ENCODE measurements around the gene EAF2. TPM values are rescaled to one million over a fixed set of nuclear protein-coding genes. Genes with fewer than 3 reads are reported as not detected.
"Not testable (repeated sequence)": the region's sequence is repeated elsewhere in the genome, so short reads cannot be mapped to it uniquely, and the experiment has no call there.

EAF2 gene
- total RNA-seq, 2 donors from 2014 or later = 14.9 to 19.3 TPM

DNA sequence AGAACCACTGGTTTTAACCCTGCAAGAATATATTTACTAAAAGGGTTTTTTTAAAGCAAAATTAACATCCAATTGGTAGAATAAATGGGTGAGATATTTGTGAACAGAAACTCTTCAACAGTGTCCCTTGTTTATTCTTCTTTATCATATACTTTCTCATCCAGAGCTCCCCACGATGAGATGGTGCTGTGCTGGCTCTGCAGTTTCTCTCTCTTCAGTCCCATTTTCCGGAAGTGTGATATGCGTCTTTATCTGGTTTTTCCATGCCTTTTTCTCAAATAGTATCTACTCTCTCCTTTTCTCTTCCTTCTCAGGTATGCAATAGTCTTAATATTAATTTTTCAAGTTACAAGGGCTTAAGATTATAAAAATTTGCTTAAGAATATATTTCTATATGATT lies 1.5 kb downstream of the EAF2 start:
- no peak for DNase-seq (ENCODE audit: low spot score in 2 of 2)
- no peaks in the 10 kb centered on the region for H3K9me3 Mint-ChIP-seq
- ATAC-seq = no peak
- H3K27ac Mint-ChIP-seq = peak overlapping the region in 1 of 2 donors; percentile 99
- peaks cover 18 to 28% of the 10 kb centered on the region in 2 donors for H3K36me3 Mint-ChIP-seq

- Mint-ChIP-seq H3K27ac (no peak overlapping the region), H3K9me3 (no peaks in the 10 kb centered on the region), H3K36me3 (peaks cover 6 to 7% of the 10 kb centered on the region in 2 donors)
- DNase-seq (ENCODE audit: low spot score in 2 of 2) (no peak), ATAC-seq (no peak)
Measured at GRCh38 chr3:121839962-121840361, 5.0 kb downstream of the EAF2 start.

DNA sequence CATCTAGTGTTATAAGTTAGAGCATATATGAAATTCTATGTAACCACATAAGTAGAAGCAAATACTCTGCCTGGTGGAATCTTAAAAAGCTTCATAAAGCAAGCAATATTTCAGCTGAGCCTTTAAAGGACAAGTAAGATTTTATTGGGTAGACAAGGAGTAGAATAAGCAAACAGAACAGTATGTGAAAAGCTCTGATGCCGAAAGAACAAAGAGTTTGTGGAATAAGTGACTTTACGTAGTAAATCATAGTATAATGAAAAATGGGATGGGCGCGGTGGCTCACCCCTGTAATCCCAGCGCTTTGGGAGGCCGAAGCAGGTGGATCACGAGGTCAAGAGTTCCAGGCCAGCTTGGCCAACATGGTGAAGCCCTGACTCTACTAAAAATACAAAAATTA lies 9.9 kb downstream of the EAF2 start:
- Mint-ChIP-seq H3K9me3 (no peaks in the 10 kb centered on the region), H3K36me3 (no peaks in the 10 kb centered on the region), H3K27ac (no peak overlapping the region)
- ATAC-seq (no peak), DNase-seq (ENCODE audit: low spot score in 2 of 2) (no peak)

- Mint-ChIP-seq H3K36me3 (no peaks in the 10 kb centered on the region), H3K27ac (no peak overlapping the region), H3K9me3 (no peaks in the 10 kb centered on the region)
- DNase-seq (ENCODE audit: low spot score in 2 of 2) = no peak
- ATAC-seq = no peak
Measured at GRCh38 chr3:121852256-121852655, 17.2 kb downstream of the EAF2 start.

DNA sequence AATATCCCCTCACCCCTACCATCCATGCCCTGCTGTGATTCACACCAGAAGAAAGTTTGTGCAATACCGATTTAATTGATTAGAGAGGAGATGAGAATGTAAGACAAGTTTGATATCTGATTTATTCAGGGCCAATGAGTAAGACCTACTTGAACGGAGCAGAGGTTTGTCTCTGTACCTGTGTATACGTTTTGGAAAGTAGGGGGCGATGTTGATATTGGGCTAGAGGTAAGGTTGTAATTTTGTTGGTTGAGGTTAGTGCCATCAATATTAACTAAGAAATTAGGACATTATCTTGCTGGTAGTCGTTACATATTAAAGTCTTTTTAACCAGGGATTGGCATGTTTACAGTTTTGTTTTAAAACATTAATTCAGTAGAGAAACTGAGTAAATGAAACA lies 20.5 kb downstream of the EAF2 start:
- Mint-ChIP-seq H3K27ac (no peak overlapping the region), H3K36me3 (peaks cover 2 to 17% of the 10 kb centered on the region in 2 donors), H3K9me3 (no peaks in the 10 kb centered on the region)
- DNase-seq (ENCODE audit: low spot score in 2 of 2) (no peak), ATAC-seq (no peak)

GRCh38 chr3:121857778-121858177 lies 22.8 kb downstream of the EAF2 start:
- peaks cover 22 to 24% of the 10 kb centered on the region in 2 donors for H3K36me3 Mint-ChIP-seq
- not testable (repeated sequence) for H3K27ac Mint-ChIP-seq; H3K9me3 Mint-ChIP-seq; DNase-seq (ENCODE audit: low spot score in 2 of 2); ATAC-seq

DNA sequence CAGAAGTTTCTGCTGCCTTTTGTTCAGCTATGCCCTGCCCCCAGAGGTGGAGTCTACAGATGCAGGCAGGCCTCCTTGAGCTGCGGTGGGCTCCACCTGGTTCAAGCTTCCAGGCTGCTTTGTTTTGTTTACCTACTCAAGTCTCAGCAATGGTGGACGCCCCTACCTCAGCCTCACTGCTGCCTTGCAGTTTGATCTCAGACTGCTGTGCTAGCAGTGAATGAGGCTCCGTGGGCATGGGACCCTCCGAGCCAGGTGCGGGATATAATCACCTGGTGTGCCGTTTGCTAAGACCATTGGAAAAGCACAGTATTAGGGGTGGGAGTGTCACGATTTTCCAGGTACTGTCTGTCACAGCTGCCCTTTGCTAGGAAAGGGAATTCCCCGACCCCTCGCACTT lies 28.2 kb downstream of the EAF2 start:
- DNase-seq (ENCODE audit: low spot score in 2 of 2); H3K27ac Mint-ChIP-seq; ATAC-seq; H3K9me3 Mint-ChIP-seq: not testable (repeated sequence)
- peaks cover 22 to 33% of the 10 kb centered on the region in 2 donors for H3K36me3 Mint-ChIP-seq

GRCh38 chr3:121863801-121864200 lies 28.8 kb downstream of the EAF2 start:
- Mint-ChIP-seq H3K9me3 (peaks cover 0 to 4% of the 10 kb centered on the region in 2 donors), H3K27ac (no peak overlapping the region), H3K36me3 (peaks cover 22 to 28% of the 10 kb centered on the region in 2 donors)
- no peak for DNase-seq (ENCODE audit: low spot score in 2 of 2)
- ATAC-seq = no peak

- DNase-seq (ENCODE audit: low spot score in 2 of 2) (no peak), ATAC-seq (no peak)
- Mint-ChIP-seq H3K27ac (no peak overlapping the region), H3K9me3 (no peaks in the 10 kb centered on the region), H3K36me3 (peaks cover 6 to 17% of the 10 kb centered on the region in 2 donors)
Measured at GRCh38 chr3:121869736-121870135, 34.7 kb downstream of the EAF2 start.

GRCh38 chr3:121870717-121871116 lies 35.7 kb downstream of the EAF2 start:
- Mint-ChIP-seq H3K27ac (no peak overlapping the region), H3K9me3 (no peaks in the 10 kb centered on the region), H3K36me3 (peaks cover 6 to 17% of the 10 kb centered on the region in 2 donors)
- ATAC-seq (no peak), DNase-seq (ENCODE audit: low spot score in 2 of 2) (no peak)

- Mint-ChIP-seq H3K27ac (no peak overlapping the region), H3K9me3 (no peaks in the 10 kb centered on the region), H3K36me3 (peaks cover 6 to 12% of the 10 kb centered on the region in 2 donors)
- ATAC-seq (no peak), DNase-seq (ENCODE audit: low spot score in 2 of 2) (no peak)
Measured at GRCh38 chr3:121871430-121871829, 36.4 kb downstream of the EAF2 start.

DNA sequence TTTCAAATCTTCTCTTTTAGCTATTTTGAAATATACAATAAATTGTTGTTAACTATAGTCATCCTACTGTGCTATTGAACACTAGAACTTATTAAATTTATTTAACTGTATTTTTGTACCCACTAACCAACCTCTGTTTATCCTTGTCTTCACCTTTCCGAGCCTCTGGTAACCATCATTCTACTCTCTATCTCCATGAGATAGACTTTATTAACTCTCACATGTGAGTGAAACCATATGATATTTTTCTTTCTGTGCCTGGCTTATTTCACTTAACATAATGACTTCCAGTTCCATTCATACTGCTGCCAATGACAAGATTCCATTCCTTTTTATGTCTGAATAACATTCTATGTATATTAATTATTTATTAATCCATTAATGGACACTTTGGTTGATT lies 43.4 kb downstream of the EAF2 start:
- Mint-ChIP-seq H3K27ac (no peak overlapping the region), H3K9me3 (no peaks in the 10 kb centered on the region), H3K36me3 (peaks cover 0 to 5% of the 10 kb centered on the region in 2 donors)
- ATAC-seq (no peak), DNase-seq (ENCODE audit: low spot score in 2 of 2) (no peak)

- DNase-seq (ENCODE audit: low spot score in 2 of 2) (no peak), ATAC-seq (peak in 1 of 2 donors; percentile 79)
- Mint-ChIP-seq H3K9me3 (no peaks in the 10 kb centered on the region), H3K36me3 (no peaks in the 10 kb centered on the region), H3K27ac (no peak overlapping the region)
Measured at GRCh38 chr3:121883507-121883906, 48.5 kb downstream of the EAF2 start.

GRCh38 chr3:121885386-121885785 lies 50.4 kb downstream of the EAF2 start:
- no peaks in the 10 kb centered on the region for H3K9me3 Mint-ChIP-seq
- ATAC-seq = no peak
- H3K36me3 Mint-ChIP-seq = no peaks in the 10 kb centered on the region
- DNase-seq (ENCODE audit: low spot score in 2 of 2) = no peak
- H3K27ac Mint-ChIP-seq = no peak overlapping the region

DNA sequence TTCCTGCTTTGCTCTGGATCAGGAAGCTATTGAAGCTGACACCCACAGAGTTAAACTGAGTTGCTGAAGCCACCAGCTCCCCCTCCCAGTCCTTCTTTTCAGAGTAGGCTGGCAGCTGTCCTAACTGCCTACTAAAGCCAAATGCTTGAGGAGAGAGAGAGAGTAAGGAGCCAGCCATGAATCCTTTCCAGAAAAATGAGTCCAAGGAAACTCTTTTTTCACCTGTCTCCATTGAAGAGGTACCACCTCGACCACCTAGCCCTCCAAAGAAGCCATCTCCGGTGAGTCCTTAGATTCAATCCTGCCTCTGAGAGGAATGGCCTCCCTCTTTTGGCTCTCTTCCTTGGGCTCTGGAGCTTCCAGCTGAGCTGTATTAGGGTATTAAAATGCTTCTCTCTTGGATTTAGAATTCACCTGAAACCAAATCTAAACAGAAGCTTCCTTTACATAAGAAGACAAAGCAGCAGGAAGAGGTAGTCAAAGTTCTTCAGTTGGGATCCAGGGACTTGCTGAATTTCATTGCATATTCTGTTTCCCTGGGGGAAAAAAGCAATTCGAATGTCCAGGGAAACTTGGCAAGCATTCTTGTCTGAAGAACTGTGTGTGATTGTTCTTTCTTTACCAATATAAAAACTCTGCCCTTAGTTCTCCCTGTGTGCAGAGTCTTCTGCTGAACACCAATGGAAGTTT lies 59.4 kb downstream of the EAF2 start, which contains the start of gene SLC15A2:
Gene SLC15A2 (plus strand): TSS at position 101 of the 690 bp plus-strand sequence. CDS start 76 bp downstream, at position 177.
- Mint-ChIP-seq H3K36me3 (no peaks in the 10 kb centered on the region), H3K9me3 (no peaks in the 10 kb centered on the region), H3K27ac (no peak within 1 kb of the TSS)
- ATAC-seq (no peak), DNase-seq (ENCODE audit: low spot score in 2 of 2) (no peak)

GRCh38 chr3:121895121-121895520 lies 60.1 kb downstream of the EAF2 start:
- Mint-ChIP-seq H3K27ac (no peak overlapping the region), H3K36me3 (no peaks in the 10 kb centered on the region), H3K9me3 (no peaks in the 10 kb centered on the region)
- DNase-seq (ENCODE audit: low spot score in 2 of 2) = no peak
- no peak for ATAC-seq

- DNase-seq (ENCODE audit: low spot score in 2 of 2) (no peak), ATAC-seq (no peak)
- Mint-ChIP-seq H3K36me3 (no peaks in the 10 kb centered on the region), H3K27ac (no peak overlapping the region), H3K9me3 (no peaks in the 10 kb centered on the region)
Measured at GRCh38 chr3:121895736-121896135, 60.7 kb downstream of the EAF2 start.

DNA sequence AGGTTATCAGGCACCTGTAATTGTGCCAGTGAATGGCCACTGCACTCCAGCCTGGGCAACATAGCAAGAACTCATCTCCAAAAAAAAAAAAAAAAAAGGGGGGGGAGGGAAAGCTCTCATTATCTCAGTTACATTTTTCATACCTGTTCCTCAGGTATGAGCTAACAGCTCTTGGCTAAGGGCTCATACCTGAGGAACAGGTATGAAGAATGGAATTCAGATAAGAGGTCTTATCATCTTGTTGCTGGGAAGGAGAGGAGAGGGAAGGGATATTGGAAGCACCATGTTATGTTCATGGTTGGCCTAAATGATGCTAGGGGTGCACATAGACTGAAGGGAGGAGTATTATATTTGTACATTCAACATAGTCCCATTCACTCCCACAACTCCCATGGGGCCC lies 61.8 kb downstream of the EAF2 start:
- Mint-ChIP-seq H3K9me3 (no peaks in the 10 kb centered on the region), H3K27ac (no peak overlapping the region), H3K36me3 (no peaks in the 10 kb centered on the region)
- ATAC-seq (no peak), DNase-seq (ENCODE audit: low spot score in 2 of 2) (no peak)
